Activated B cell treated with CpG ODN at 0.5 μM for 24 hours (primary cell): ENCODE results near the gene KCTD8. TPM values are rescaled to one million over a fixed set of nuclear protein-coding genes. Genes with fewer than 3 reads are reported as not detected.

Source experiments
- ATAC-seq: fragments of 200-7000 bp; cut with Tn5 transposase; one replicate; pipeline ENCODE4 v1.10.0; 2021; ENCODE audit warnings: low read depth, mild to moderate bottlenecking, moderate library complexity
- CTCF ChIA-PET: fragments of 350-600 bp; sonication (Branson Sonifier 250); formaldehyde crosslinking; loops from one replicate; lab custom pipeline; 2021; ENCODE audit warnings: antibody characterized with exemption; lab: Charles Lee
- POLR2A ChIA-PET: fragments of 350-600 bp; sonication (Branson Sonifier 250); formaldehyde crosslinking; loops from one replicate; lab custom pipeline; 2021; ENCODE audit warnings: antibody characterized with exemption; lab: Charles Lee
- DNase-seq: peaks from one replicate; pipeline ENCODE4 v3.0.0; 2022
- H3K27ac Mint-ChIP-seq: one replicate; pipeline ENCODE4 v1.8.0; 2020; ENCODE audit warnings: mixed read lengths
- H3K27me3 Mint-ChIP-seq: one replicate; pipeline ENCODE4 v1.8.0; 2021; ENCODE audit warnings: mixed read lengths
- H3K36me3 Mint-ChIP-seq: one replicate; pipeline ENCODE4 v1.8.0; 2021; ENCODE audit warnings: low read depth, mixed read lengths
- H3K4me1 Mint-ChIP-seq: one replicate; pipeline ENCODE4 v1.8.0; 2021; ENCODE audit warnings: mixed read lengths
- H3K4me3 Mint-ChIP-seq: one replicate; pipeline ENCODE4 v1.8.0; 2020; ENCODE audit warnings: mild to moderate bottlenecking, mixed read lengths
- H3K9me3 Mint-ChIP-seq: one replicate; pipeline ENCODE4 v1.8.0; 2020; ENCODE audit warnings: mixed read lengths
- intact Hi-C: fragments of 100-400 bp; cut with micrococcal nuclease; formaldehyde crosslinking; loops from one replicate; pipeline ENCODE4 v1.15.1; 2024
- total RNA-seq: library from RNA; stranded (reverse); gene quantifications from 2 replicates; pipeline ENCODE4 v1.2.3, GENCODE V29; 2022
- TF ChIP-seq, protein P1 (sequence below): fragments of 200-600 bp; IDR thresholded peaks from one replicate; pipeline ENCODE4 v1.8.0; 2022; ENCODE audit warnings: antibody characterized with exemption, mild to moderate bottlenecking

Gene KCTD8
- total RNA-seq, 1 donor from 2014 or later = not detected

- peaks cover 9% of the 10 kb centered on the region for H3K4me1 Mint-ChIP-seq
These were observed 2.4 kb downstream of the KCTD8 start for GRCh38 chr4:44446191-44446590.

GRCh38 chr4:44438687-44439086 is 9.9 kb downstream of the KCTD8 start:
- POLR2A ChIA-PET = no interaction called here
- Mint-ChIP-seq H3K36me3 (no peaks in the 10 kb centered on the region), H3K4me3 (no peak overlapping the region), H3K27ac (no peak overlapping the region), H3K9me3 (no peaks in the 10 kb centered on the region), H3K4me1 (no peaks in the 10 kb centered on the region), H3K27me3 (no peaks in the 10 kb centered on the region)
- TF ChIP-seq, protein P1, sequence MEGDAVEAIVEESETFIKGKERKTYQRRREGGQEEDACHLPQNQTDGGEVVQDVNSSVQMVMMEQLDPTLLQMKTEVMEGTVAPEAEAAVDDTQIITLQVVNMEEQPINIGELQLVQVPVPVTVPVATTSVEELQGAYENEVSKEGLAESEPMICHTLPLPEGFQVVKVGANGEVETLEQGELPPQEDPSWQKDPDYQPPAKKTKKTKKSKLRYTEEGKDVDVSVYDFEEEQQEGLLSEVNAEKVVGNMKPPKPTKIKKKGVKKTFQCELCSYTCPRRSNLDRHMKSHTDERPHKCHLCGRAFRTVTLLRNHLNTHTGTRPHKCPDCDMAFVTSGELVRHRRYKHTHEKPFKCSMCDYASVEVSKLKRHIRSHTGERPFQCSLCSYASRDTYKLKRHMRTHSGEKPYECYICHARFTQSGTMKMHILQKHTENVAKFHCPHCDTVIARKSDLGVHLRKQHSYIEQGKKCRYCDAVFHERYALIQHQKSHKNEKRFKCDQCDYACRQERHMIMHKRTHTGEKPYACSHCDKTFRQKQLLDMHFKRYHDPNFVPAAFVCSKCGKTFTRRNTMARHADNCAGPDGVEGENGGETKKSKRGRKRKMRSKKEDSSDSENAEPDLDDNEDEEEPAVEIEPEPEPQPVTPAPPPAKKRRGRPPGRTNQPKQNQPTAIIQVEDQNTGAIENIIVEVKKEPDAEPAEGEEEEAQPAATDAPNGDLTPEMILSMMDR = no peak
- CTCF ChIA-PET = no interaction called here
- intact Hi-C loops = no loop called here
- ATAC-seq (no peak), DNase-seq (no peak)

More at GRCh38 chr4:44446191-44446590, 2.4 kb downstream of the KCTD8 start:
- no peak overlapping the region for H3K4me3 Mint-ChIP-seq
- ATAC-seq = no peak
- TF ChIP-seq, protein P1 = no peak
- intact Hi-C loops = no loop called here
- DNase-seq = no peak
- H3K9me3 Mint-ChIP-seq = no peaks in the 10 kb centered on the region
- no peaks in the 10 kb centered on the region for H3K36me3 Mint-ChIP-seq
- POLR2A ChIA-PET = no interaction called here
- CTCF ChIA-PET = no interaction called here
- H3K27ac Mint-ChIP-seq = no peak overlapping the region
- H3K27me3 Mint-ChIP-seq = peaks cover 26% of the 10 kb centered on the region

GRCh38 chr4:44434247-44434646 is 14.4 kb downstream of the KCTD8 start:
- Mint-ChIP-seq H3K4me3 (no peak overlapping the region), H3K9me3 (no peaks in the 10 kb centered on the region), H3K4me1 (no peaks in the 10 kb centered on the region), H3K27me3 (no peaks in the 10 kb centered on the region), H3K36me3 (no peaks in the 10 kb centered on the region), H3K27ac (no peak overlapping the region)
- TF ChIP-seq, protein P1 = no peak
- CTCF ChIA-PET = no interaction called here
- ATAC-seq (no peak), DNase-seq (no peak)
- intact Hi-C loops = no loop called here
- POLR2A ChIA-PET = no interaction called here

DNA sequence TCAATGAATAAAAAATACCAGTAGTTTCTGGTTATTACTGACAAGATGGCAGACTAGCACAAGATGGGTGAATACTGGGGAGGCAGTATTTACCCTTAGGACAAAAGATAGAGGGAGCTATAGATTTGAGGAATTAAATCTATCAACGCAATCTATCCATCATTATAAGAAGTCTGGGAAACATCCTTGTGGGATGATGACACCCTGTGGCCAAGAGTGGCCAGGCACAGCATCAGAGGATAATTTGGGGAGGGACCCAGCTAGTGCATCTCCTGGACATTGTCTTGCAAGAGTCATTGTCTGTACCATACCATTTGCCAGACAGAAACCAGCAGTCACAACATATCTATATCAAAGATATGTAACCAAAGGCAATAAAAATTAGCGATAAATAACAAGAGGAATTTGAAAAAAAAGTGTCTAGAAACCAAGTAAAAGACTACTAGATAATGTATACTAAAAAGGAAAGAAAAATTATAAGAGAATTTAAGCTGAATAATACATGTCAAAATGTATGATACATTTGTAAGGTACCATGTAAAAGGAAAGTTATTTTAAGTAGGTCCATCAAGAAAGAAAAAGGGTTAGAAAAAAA is 22.9 kb downstream of the KCTD8 start:
- intact Hi-C loops = loop anchor here (5.0 kb wide), 1 partner anchor 1293 kb away; no protein-coding TSS in a partner anchor

DNA sequence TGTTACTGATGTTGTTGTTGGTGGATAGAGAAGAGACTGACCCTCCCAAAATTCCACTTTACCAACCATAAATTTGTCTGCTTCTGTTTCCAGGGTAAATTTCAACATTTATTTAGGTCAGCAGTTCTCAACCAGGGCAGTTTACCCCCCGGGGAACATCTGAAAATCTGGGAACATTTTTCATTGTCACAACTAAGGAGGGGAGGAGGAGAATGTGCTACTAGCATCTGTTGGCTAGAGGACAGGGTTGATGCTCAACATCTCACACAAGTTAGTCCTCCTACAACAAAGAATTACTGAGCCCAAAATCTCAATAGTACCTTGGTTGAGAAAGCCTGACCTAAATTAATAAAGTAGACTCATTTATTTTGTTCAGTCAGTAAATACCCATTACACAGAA is 25.7 kb downstream of the KCTD8 start:
- Mint-ChIP-seq H3K36me3 (no peaks in the 10 kb centered on the region), H3K27me3 (no peaks in the 10 kb centered on the region), H3K9me3 (no peaks in the 10 kb centered on the region), H3K4me1 (no peaks in the 10 kb centered on the region), H3K27ac (no peak overlapping the region), H3K4me3 (no peak overlapping the region)
- ChIA-PET CTCF (no interaction called here), POLR2A (no interaction called here)
- DNase-seq = no peak
- intact Hi-C loops = no loop called here
- no peak for ATAC-seq
- TF ChIP-seq, protein P1 = no peak

More for the DNA sequence above, 22.9 kb downstream of the KCTD8 start:
- H3K9me3 Mint-ChIP-seq = no peaks in the 10 kb centered on the region
- no peak overlapping the region for H3K27ac Mint-ChIP-seq
- ATAC-seq (no peak), DNase-seq (no peak)
- TF ChIP-seq, protein P1 = no peak
- ChIA-PET CTCF (no interaction called here), POLR2A (no interaction called here)
- no peaks in the 10 kb centered on the region for H3K36me3 Mint-ChIP-seq
- H3K27me3 Mint-ChIP-seq = no peaks in the 10 kb centered on the region
- no peak overlapping the region for H3K4me3 Mint-ChIP-seq
- H3K4me1 Mint-ChIP-seq = no peaks in the 10 kb centered on the region
